ENCODE measurements around the gene COBLL1.

Gene COBLL1

DNA sequence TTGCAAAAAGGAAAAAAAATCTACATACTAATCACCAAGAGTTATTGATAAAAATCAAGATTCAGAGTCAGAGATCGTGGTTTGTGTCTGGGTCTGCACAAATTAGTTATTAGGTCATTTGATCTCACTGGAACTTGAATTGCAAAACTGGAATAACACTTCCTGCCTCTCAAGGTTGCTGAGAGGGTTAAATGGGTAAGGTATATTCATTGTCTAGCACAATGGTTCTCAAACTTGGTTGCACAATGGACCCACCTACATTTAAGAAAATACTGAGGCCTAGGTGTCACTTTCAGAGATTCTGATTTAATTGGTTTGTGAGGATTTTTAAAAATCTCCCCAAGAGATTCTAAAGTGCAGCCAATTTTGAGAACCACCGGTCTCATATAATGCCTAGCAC, 84.8 kb downstream of the COBLL1 start:
- Histone ChIP-seq H3K4me3 (ENCODE audit: low read length in 2 of 2) (no peak overlapping the region), H3K27ac (ENCODE audit: low read length) (no peak overlapping the region), H3K27me3 (ENCODE audit: control insufficient read depth in 1 of 2, insufficient read depth in 2 of 2, low read length in 2 of 2) (no peaks in the 10 kb centered on the region), H3K36me3 (ENCODE audit: control insufficient read depth in 2 of 2, insufficient read depth in 2 of 2, low read length in 2 of 2) (no peaks in the 10 kb centered on the region), H3K4me1 (ENCODE audit: control insufficient read depth, insufficient read depth, low read length) (no peaks in the 10 kb centered on the region), H3K9ac (ENCODE audit: low read length in 2 of 2) (no peak overlapping the region), H3K9me3 (ENCODE audit: control insufficient read depth in 2 of 2, low read length in 2 of 2) (no peaks in the 10 kb centered on the region)

DNA sequence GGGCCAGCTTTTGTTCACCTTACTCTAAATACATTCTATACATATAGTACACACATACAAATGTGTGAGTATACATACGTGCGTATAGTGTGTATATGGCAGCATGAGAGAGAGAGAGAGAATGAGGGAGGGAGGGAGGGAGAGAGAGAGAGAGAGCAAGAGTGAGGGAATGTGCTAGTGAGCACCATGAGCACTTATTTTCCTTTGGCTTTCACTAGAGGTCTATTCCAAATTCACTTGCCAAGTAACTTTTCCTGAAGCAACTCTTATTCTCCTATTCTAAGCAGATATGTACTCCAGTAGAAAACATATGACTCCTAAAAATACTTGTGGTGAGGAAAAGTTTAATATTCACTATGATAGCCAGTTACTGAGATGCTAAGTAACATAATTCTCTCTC, 85.7 kb downstream of the COBLL1 start:
- Histone ChIP-seq H3K9ac (ENCODE audit: low read length in 2 of 2) (no peak overlapping the region), H3K9me3 (ENCODE audit: control insufficient read depth in 2 of 2, low read length in 2 of 2) (no peaks in the 10 kb centered on the region), H3K4me1 (ENCODE audit: control insufficient read depth, insufficient read depth, low read length) (no peaks in the 10 kb centered on the region), H3K27ac (ENCODE audit: low read length) (no peak overlapping the region), H3K27me3 (ENCODE audit: control insufficient read depth in 1 of 2, insufficient read depth in 2 of 2, low read length in 2 of 2) (no peaks in the 10 kb centered on the region), H3K4me3 (ENCODE audit: low read length in 2 of 2) (no peak overlapping the region), H3K36me3 (ENCODE audit: control insufficient read depth in 2 of 2, insufficient read depth in 2 of 2, low read length in 2 of 2) (no peaks in the 10 kb centered on the region)

DNA sequence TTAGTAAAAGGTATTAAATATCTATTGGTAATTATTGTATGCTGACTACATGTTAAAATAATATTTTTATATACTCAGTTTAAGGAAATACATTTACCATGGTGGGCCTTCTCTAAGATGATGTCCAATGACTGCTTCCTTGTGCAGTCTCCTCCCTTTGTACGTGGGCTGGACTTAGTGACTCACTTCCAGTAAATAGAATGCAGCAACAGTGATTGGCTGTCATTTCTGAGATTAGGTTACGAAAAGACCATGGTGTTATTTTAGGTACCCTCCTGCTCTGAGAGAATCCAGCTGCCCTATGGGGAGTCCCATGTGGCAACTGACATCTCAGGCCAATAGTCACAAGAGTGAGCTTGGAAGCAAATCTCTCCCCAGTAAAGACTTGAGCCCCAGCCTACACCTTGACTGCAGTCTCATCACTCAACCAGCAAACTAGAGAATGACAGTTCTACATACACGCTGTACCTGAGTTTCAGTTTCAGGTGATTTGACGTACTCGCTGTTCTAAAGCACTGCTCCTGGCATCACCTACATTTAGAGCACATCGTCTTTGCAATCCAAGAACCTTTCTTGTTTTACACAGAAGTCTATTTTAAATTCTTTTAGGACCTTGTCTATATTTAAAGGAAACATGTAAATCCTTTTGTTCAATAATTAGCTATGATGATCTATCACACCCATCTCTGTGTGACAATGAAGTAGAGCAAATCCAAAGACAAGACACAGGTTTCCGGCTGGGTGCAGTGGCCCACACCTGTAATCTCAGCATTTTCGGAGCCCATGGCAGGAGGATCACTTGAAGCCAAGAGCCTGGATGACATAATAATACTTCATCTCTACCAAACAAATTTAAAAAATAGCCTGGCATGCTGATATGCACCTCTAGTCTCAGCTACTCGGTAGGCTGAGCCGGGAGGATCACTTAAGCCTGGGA, 87.2 kb downstream of the COBLL1 start:
- no peak overlapping the region for H3K9ac ChIP-seq (ENCODE audit: low read length in 2 of 2)
- H3K9me3 ChIP-seq (ENCODE audit: control insufficient read depth in 2 of 2, low read length in 2 of 2): no peaks in the 10 kb centered on the region
- no peaks in the 10 kb centered on the region for H3K27me3 ChIP-seq (ENCODE audit: control insufficient read depth in 1 of 2, insufficient read depth in 2 of 2, low read length in 2 of 2)
- H3K4me3 ChIP-seq (ENCODE audit: low read length in 2 of 2): no peak overlapping the region
- no peaks in the 10 kb centered on the region for H3K4me1 ChIP-seq (ENCODE audit: control insufficient read depth, insufficient read depth, low read length)
- no peak overlapping the region for H3K27ac ChIP-seq (ENCODE audit: low read length)
- no peaks in the 10 kb centered on the region for H3K36me3 ChIP-seq (ENCODE audit: control insufficient read depth in 2 of 2, insufficient read depth in 2 of 2, low read length in 2 of 2)

DNA sequence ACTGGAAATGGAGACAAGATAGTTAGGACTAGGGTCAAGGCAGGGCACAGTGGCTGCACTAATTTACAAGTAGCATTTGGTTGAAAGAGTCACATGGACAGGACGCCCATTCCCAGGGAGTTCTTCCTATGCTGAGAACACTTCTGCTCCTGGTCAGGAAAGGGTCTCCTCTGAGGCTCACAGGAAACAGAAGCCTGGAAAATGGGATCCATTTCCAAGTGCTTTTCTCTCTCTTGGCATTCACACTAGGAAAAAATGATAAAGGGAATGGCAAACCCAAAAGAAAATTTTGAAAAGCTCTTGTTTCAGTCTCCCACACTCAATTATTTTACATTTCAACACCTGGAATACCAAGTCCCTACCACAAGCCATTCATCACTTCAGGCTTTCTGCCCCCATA, 88.7 kb downstream of the COBLL1 start:
- Histone ChIP-seq H3K36me3 (ENCODE audit: control insufficient read depth in 2 of 2, insufficient read depth in 2 of 2, low read length in 2 of 2) (no peaks in the 10 kb centered on the region), H3K4me3 (ENCODE audit: low read length in 2 of 2) (no peak overlapping the region), H3K9ac (ENCODE audit: low read length in 2 of 2) (no peak overlapping the region), H3K27me3 (ENCODE audit: control insufficient read depth in 1 of 2, insufficient read depth in 2 of 2, low read length in 2 of 2) (no peaks in the 10 kb centered on the region), H3K9me3 (ENCODE audit: control insufficient read depth in 2 of 2, low read length in 2 of 2) (no peaks in the 10 kb centered on the region), H3K27ac (ENCODE audit: low read length) (no peak overlapping the region), H3K4me1 (ENCODE audit: control insufficient read depth, insufficient read depth, low read length) (peaks cover 2% of the 10 kb centered on the region)

DNA sequence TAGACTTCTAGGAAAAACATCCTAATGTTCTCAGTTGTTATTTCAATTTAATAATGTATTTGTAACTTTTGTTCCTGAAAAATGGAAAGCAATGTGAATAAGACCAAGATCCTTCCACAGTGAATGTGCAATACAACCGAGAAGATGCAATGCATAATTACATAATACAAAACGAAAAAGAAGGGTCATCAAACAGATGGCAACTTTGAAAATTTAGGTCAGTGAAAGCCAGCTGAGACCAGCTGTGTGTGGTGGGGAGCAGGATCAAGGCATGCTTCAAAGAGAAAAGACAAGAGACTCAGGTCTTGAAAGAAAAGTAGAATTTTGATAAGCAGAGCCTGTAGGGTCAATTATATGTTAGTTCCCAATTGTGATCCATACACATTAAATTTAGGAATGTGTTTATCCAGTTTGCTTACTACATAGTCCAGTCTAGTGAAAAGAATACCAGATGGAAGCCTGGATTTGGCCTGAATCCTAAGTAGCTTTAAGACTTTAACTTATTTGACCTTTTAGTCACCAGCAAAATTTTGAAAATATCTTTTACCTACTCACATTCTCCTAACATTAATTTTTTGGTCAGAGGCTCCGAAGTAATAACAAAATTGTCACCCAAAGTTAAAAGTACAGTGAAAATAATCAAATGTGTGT, 93.7 kb downstream of the COBLL1 start:
- Histone ChIP-seq H3K27me3 (ENCODE audit: control insufficient read depth in 1 of 2, insufficient read depth in 2 of 2, low read length in 2 of 2) (no peaks in the 10 kb centered on the region), H3K36me3 (ENCODE audit: control insufficient read depth in 2 of 2, insufficient read depth in 2 of 2, low read length in 2 of 2) (no peaks in the 10 kb centered on the region), H3K9me3 (ENCODE audit: control insufficient read depth in 2 of 2, low read length in 2 of 2) (no peaks in the 10 kb centered on the region), H3K4me1 (ENCODE audit: control insufficient read depth, insufficient read depth, low read length) (peaks cover 2% of the 10 kb centered on the region), H3K9ac (ENCODE audit: low read length in 2 of 2) (no peak overlapping the region), H3K27ac (ENCODE audit: low read length) (no peak overlapping the region), H3K4me3 (ENCODE audit: low read length in 2 of 2) (no peak overlapping the region)

DNA sequence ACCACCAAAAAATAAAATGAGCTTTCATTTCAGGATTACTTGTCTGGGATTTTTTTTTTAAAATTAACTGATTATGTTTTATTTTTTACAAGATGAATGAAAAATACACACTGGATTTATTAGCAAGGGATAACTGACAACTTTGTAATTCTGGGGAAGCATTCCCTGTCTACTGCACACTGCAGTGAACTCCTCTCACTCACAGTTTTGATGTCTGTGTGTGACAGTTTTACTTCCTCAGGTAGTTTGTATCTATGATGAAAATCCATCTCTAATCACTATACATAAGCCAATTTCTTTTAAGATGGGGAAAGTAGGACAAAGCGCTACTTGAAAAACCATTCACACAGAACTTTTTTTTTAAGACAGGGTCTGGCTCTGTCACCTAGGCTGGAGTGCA, 94.5 kb downstream of the COBLL1 start:
- Histone ChIP-seq H3K36me3 (ENCODE audit: control insufficient read depth in 2 of 2, insufficient read depth in 2 of 2, low read length in 2 of 2) (no peaks in the 10 kb centered on the region), H3K9me3 (ENCODE audit: control insufficient read depth in 2 of 2, low read length in 2 of 2) (no peaks in the 10 kb centered on the region), H3K4me3 (ENCODE audit: low read length in 2 of 2) (no peak overlapping the region), H3K9ac (ENCODE audit: low read length in 2 of 2) (no peak overlapping the region), H3K27me3 (ENCODE audit: control insufficient read depth in 1 of 2, insufficient read depth in 2 of 2, low read length in 2 of 2) (no peaks in the 10 kb centered on the region), H3K27ac (ENCODE audit: low read length) (no peak overlapping the region), H3K4me1 (ENCODE audit: control insufficient read depth, insufficient read depth, low read length) (peaks cover 2% of the 10 kb centered on the region)

DNA sequence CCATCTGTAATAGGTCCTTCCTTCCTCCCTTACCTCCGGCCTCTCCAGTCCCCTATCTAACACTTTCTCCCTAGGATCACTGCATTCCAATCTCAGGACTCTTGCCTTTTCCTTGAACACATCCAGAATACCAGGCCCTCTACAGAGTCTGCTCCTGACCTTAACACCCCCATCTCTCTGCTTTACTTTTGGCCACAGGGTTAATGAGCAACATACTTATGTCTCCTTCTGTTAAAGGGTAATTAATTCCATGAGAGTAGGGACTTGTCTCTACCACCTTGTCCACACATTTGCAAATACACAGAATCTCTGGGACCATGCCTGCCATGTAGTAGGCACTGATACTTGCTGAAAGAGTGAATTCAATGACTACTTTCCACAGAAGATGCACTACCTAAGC, 94.9 kb downstream of the COBLL1 start:
- Histone ChIP-seq H3K4me1 (ENCODE audit: control insufficient read depth, insufficient read depth, low read length) (peaks cover 2% of the 10 kb centered on the region), H3K9ac (ENCODE audit: low read length in 2 of 2) (no peak overlapping the region), H3K4me3 (ENCODE audit: low read length in 2 of 2) (no peak overlapping the region), H3K9me3 (ENCODE audit: control insufficient read depth in 2 of 2, low read length in 2 of 2) (no peaks in the 10 kb centered on the region), H3K27me3 (ENCODE audit: control insufficient read depth in 1 of 2, insufficient read depth in 2 of 2, low read length in 2 of 2) (no peaks in the 10 kb centered on the region), H3K36me3 (ENCODE audit: control insufficient read depth in 2 of 2, insufficient read depth in 2 of 2, low read length in 2 of 2) (no peaks in the 10 kb centered on the region), H3K27ac (ENCODE audit: low read length) (no peak overlapping the region)

DNA sequence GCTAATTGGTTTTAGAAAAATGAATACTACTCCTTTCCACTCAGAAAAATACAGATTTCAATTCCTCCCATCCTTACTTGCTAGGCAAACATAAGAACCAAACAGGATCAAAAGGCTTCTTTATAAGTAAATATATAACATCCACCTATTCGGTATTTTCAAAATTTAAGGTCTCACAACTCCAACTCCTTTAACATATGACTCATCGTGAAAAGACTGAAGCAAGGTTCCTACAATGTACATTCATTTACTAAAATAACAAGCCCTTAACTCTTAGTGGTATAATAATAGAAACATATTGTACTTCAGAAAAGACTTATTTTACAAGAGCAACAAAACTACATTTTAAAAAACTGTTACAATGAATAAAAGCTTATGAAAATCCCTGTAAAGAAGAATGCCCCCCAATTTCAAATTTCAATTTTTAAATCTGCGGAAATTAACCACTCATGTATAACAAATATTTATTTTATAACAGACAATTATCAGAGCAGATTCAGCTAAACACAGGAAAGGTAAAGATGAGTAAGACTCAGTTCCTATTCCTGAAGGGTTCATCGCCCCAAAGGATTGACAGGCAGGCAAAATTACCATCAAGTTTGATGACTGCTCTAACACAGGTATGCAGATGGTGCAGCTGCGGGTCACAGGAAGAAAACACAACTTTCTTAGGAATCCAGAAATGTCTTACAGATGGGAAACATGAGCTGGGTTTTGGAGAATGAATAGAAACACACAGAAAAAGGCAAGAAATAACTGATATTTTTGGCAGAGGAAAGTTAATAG, 96.4 kb downstream of the COBLL1 start:
- Histone ChIP-seq H3K9ac (ENCODE audit: low read length in 2 of 2) (no peak overlapping the region), H3K27ac (ENCODE audit: low read length) (no peak overlapping the region), H3K4me1 (ENCODE audit: control insufficient read depth, insufficient read depth, low read length) (peaks cover 2% of the 10 kb centered on the region), H3K9me3 (ENCODE audit: control insufficient read depth in 2 of 2, low read length in 2 of 2) (no peaks in the 10 kb centered on the region), H3K27me3 (ENCODE audit: control insufficient read depth in 1 of 2, insufficient read depth in 2 of 2, low read length in 2 of 2) (no peaks in the 10 kb centered on the region), H3K4me3 (ENCODE audit: low read length in 2 of 2) (no peak overlapping the region), H3K36me3 (ENCODE audit: control insufficient read depth in 2 of 2, insufficient read depth in 2 of 2, low read length in 2 of 2) (no peaks in the 10 kb centered on the region)

DNA sequence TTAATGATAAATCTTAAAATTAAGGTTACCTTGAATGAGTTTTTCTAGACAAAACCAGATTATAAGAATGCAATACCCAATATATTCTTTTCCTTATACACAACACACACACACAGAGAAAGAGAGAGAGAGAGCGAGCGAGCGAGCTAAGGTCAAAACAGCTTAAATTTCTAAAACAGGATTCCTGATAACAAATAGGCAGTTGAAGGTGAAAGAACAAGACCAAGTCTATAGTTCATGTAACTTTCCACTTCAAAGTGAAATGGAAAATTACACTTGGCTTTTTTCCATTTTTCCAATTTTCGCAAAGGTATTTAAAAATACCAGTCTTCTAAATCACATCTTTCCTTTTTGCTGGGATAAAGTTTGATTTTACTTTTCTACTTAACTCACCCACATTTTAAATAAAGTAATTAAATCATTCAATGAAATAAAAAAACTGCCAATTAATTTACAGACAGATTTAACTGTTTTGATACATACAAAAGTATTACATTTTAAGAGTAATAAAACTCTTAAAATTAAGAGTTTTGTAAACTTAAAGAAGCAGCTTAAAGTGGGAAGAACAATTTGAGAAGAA, 98.8 kb downstream of the COBLL1 start:
- no peaks in the 10 kb centered on the region for H3K4me1 ChIP-seq (ENCODE audit: control insufficient read depth, insufficient read depth, low read length)
- H3K27me3 ChIP-seq (ENCODE audit: control insufficient read depth in 1 of 2, insufficient read depth in 2 of 2, low read length in 2 of 2): no peaks in the 10 kb centered on the region
- no peaks in the 10 kb centered on the region for H3K36me3 ChIP-seq (ENCODE audit: control insufficient read depth in 2 of 2, insufficient read depth in 2 of 2, low read length in 2 of 2)
- H3K27ac ChIP-seq (ENCODE audit: low read length): no peak overlapping the region
- H3K4me3 ChIP-seq (ENCODE audit: low read length in 2 of 2): no peak overlapping the region
- no peak overlapping the region for H3K9ac ChIP-seq (ENCODE audit: low read length in 2 of 2)
- no peaks in the 10 kb centered on the region for H3K9me3 ChIP-seq (ENCODE audit: control insufficient read depth in 2 of 2, low read length in 2 of 2)

DNA sequence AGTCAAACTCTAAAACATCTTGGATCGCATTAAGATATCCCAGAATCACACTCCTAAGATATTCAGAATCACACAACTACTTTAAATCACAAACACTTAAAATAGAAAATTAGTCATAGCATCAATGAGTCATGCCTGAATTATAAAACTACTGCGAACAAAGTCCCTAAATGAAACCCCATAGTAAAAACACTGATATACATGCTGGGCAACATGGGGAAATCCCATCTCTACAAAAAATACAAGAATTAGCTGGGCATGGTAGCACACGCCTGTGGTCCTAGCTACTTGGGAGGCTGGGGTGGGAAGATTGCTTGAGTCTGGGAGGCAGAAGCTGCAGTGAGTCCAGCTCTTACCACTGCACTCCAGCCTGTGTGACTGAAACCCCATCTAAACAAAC, 101.7 kb downstream of the COBLL1 start:
- H3K27ac ChIP-seq (ENCODE audit: low read length): no peak overlapping the region

More for the DNA sequence above, 101.7 kb downstream of the COBLL1 start:
- no peak overlapping the region for H3K4me3 ChIP-seq (ENCODE audit: low read length in 2 of 2)
- no peak overlapping the region for H3K9ac ChIP-seq (ENCODE audit: low read length in 2 of 2)
- no peaks in the 10 kb centered on the region for H3K27me3 ChIP-seq (ENCODE audit: control insufficient read depth in 1 of 2, insufficient read depth in 2 of 2, low read length in 2 of 2)
- no peaks in the 10 kb centered on the region for H3K9me3 ChIP-seq (ENCODE audit: control insufficient read depth in 2 of 2, low read length in 2 of 2)
- H3K4me1 ChIP-seq (ENCODE audit: control insufficient read depth, insufficient read depth, low read length): no peaks in the 10 kb centered on the region
- H3K36me3 ChIP-seq (ENCODE audit: control insufficient read depth in 2 of 2, insufficient read depth in 2 of 2, low read length in 2 of 2): no peaks in the 10 kb centered on the region

Measured in stomach smooth muscle (tissue), 2 donors.